Neural progenitor cell (in vitro differentiated cells): ENCODE data around the gene KDSR. TPM values are rescaled to one million over a fixed set of nuclear protein-coding genes. Genes with fewer than 3 reads are reported as not detected.

Source experiments
- DNase-seq: peaks from one replicate; pipeline ENCODE4 v3.0.0-alpha.2; 2016; ENCODE audit warnings: low spot score
- H2AFZ ChIP-seq: fragments of 200-600 bp; sonication (generic); replicated peaks from 2 replicates; pipeline ENCODE4 v1.6.1; 2016; ENCODE audit warnings: antibody characterized with exemption
- H3F3A ChIP-seq: fragments of 200-600 bp; sonication (generic); 2 replicates; pipeline ENCODE4 v1.6.1; 2016; ENCODE audit warnings: antibody characterized with exemption, low read depth
- H3K27ac ChIP-seq: fragments of 200-600 bp; sonication (generic); 2 replicates; pipeline ENCODE4 v1.5.1; 2016; ENCODE audit warnings: mild to moderate bottlenecking
- H3K27me3 ChIP-seq: fragments of 200-600 bp; sonication (generic); 2 replicates; pipeline ENCODE4 v1.6.1; 2016; ENCODE audit warnings: mild to moderate bottlenecking, moderate library complexity
- H3K36me3 ChIP-seq: fragments of 200-600 bp; sonication (generic); 2 replicates; pipeline ENCODE4 v1.5.1; 2016
- H3K4me1 ChIP-seq: fragments of 200-600 bp; sonication (generic); 2 replicates; pipeline ENCODE4 v1.6.1; 2016; ENCODE audit warnings: mixed run types
- H3K4me2 ChIP-seq: fragments of 200-600 bp; sonication (generic); 2 replicates; pipeline ENCODE4 v1.6.1; 2016
- H3K4me3 ChIP-seq: fragments of 200-600 bp; sonication (generic); 2 replicates; pipeline ENCODE4 v1.5.1; 2016
- H3K79me2 ChIP-seq: fragments of 200-600 bp; sonication (generic); 2 replicates; pipeline ENCODE4 v1.6.1; 2016; ENCODE audit warnings: low read depth
- H3K9ac ChIP-seq: fragments of 200-600 bp; sonication (generic); 2 replicates; pipeline ENCODE4 v1.6.1; 2016
- H3K9me3 ChIP-seq: fragments of 200-600 bp; sonication (generic); 2 replicates; pipeline ENCODE4 v1.5.1; 2016; ENCODE audit warnings: low read depth
- H4K20me1 ChIP-seq: fragments of 200-600 bp; sonication (generic); 2 replicates; pipeline ENCODE4 v1.6.1; 2016; ENCODE audit warnings: low read depth
- H3K27ac Mint-ChIP-seq: 3 replicates; pipeline ENCODE4 v1.8.0; 2021; ENCODE audit warnings: mixed read lengths
- H3K27me3 Mint-ChIP-seq: 2 replicates; pipeline ENCODE4 v1.8.0; 2022; ENCODE audit warnings: low read depth, mild to moderate bottlenecking, inconsistent platforms, moderate library complexity, mixed read lengths; ENCODE audit not compliant: insufficient read depth
- H3K36me3 Mint-ChIP-seq: 3 replicates; pipeline ENCODE4 v1.8.0; 2021; ENCODE audit warnings: mixed read lengths
- H3K4me1 Mint-ChIP-seq: 3 replicates; pipeline ENCODE4 v1.8.0; 2021; ENCODE audit warnings: mixed read lengths
- H3K4me3 Mint-ChIP-seq: 3 replicates; pipeline ENCODE4 v1.8.0; 2021; ENCODE audit warnings: mild to moderate bottlenecking, moderate library complexity, mixed read lengths
- H3K9me3 Mint-ChIP-seq: 3 replicates; pipeline ENCODE4 v1.8.0; 2020; ENCODE audit warnings: mixed read lengths
- EZH2 ChIP-seq: fragments of 200-600 bp; sonication (generic); IDR thresholded peaks from 2 replicates; pipeline ENCODE4 v1.6.1; 2017; ENCODE audit warnings: antibody characterized with exemption, mild to moderate bottlenecking, moderate library complexity
- EZH2phosphoT487 ChIP-seq: fragments of 200-600 bp; sonication (generic); IDR thresholded peaks from 2 replicates; pipeline ENCODE4 v1.6.1; 2017; ENCODE audit warnings: antibody characterized with exemption
- total RNA-seq: library from RNA; depleted of rRNA; stranded (reverse); fragments of >200 nt; gene quantifications from 2 replicates; pipeline ENCODE4 v1.2.3, GENCODE V29; 2015; ENCODE audit warnings: low replicate concordance
- TF ChIP-seq, protein P1 (sequence below): fragments of 200-600 bp; sonication (generic); IDR thresholded peaks from 2 replicates; pipeline ENCODE4 v1.5.1; 2017; ENCODE audit warnings: antibody characterized with exemption, mild to moderate bottlenecking

The KDSR gene
- total RNA-seq, 1 donor from 2014 or later, result 20.6 TPM

DNA sequence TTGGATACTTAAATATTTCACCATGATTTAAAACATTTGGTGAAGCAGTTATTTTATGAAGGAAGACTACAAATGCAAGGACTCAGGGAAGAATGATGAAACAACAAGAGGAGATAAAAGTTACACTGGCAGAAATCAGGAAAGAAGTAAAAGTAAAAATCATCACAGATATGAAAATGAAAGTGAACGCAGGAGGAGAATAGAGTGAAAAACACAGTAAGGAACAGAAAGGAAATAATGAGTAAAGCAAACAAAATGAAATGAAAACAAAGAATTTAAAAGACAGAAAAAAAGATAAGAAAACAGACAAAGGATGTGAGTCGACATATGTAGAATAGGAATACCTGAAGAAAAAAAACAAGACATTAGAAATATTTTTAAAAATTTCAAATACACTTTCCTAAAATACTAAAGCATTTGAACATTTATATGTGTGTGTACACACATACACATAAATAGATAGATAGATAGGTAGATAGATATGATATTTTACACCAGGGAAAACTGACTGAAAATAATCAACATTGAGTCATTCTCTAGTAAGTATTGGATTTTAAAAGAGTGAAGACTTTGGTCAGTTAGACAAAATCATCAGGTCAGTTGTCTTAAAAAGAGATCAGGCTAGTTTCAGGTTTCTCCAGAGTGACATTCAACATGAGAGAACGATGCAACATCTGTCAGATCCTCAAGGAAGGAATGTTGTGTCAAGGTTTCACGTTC is 12.1 kb upstream of the KDSR start:
- H3K4me3 ChIP-seq, result no peak overlapping the region
- H3K4me2 ChIP-seq, result no peak overlapping the region
- H3K79me2 ChIP-seq, result no peaks in the 10 kb centered on the region
- Mint-ChIP-seq H3K36me3 (peaks cover 6% of the 10 kb centered on the region), H3K27ac (no peak overlapping the region), H3K4me1 (no peaks in the 10 kb centered on the region), H3K4me3 (no peak overlapping the region), H3K9me3 (peaks cover 5% of the 10 kb centered on the region), H3K27me3 (peaks cover 9% of the 10 kb centered on the region)
- no peaks in the 10 kb centered on the region for H3F3A ChIP-seq
- DNase-seq, result no peak
- no peak for TF ChIP-seq EZH2phosphoT487
- no peak for TF ChIP-seq EZH2
- TF ChIP-seq, protein P1, sequence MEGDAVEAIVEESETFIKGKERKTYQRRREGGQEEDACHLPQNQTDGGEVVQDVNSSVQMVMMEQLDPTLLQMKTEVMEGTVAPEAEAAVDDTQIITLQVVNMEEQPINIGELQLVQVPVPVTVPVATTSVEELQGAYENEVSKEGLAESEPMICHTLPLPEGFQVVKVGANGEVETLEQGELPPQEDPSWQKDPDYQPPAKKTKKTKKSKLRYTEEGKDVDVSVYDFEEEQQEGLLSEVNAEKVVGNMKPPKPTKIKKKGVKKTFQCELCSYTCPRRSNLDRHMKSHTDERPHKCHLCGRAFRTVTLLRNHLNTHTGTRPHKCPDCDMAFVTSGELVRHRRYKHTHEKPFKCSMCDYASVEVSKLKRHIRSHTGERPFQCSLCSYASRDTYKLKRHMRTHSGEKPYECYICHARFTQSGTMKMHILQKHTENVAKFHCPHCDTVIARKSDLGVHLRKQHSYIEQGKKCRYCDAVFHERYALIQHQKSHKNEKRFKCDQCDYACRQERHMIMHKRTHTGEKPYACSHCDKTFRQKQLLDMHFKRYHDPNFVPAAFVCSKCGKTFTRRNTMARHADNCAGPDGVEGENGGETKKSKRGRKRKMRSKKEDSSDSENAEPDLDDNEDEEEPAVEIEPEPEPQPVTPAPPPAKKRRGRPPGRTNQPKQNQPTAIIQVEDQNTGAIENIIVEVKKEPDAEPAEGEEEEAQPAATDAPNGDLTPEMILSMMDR, result no peak
- H3K9me3 ChIP-seq, result no peaks in the 10 kb centered on the region
- no peak overlapping the region for H3K9ac ChIP-seq
- no peak overlapping the region for H2AFZ ChIP-seq
- H3K27me3 ChIP-seq, result no peaks in the 10 kb centered on the region
- H3K27ac ChIP-seq, result no peak overlapping the region
- H3K4me1 ChIP-seq, result no peaks in the 10 kb centered on the region
- no peaks in the 10 kb centered on the region for H3K36me3 ChIP-seq
- no peaks in the 10 kb centered on the region for H4K20me1 ChIP-seq

DNA sequence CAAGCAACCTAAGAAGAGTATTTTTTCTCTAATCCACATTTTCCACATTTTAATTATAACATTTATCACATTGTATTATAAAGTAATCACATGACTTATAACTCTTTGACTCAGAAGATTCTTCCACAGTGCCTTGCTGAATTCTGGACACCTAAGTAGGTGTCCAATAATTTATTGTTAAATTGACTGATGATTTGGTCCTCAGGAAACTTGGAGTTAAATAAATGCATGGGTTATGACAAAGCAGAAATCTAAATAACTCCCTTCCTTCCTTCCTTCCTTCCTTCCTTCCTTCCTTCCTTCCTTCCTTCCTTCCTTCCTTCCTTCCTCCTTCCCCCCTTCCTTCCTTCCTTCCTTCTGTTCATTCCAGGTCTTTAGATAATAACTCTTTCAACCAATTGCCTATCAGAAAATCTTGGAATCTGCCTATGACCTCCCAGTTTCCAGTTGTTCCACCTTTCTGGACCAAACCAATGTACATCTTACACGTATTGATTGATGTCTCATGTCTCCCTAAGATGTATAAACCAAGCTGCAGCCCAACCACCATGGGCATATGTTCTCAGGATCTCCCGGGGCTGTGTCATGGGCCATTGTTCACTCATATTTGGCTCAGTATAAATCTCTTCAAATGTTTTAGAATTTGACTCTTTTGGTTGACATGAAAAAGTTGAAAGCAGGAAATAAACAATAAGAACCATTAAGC is 10.4 kb upstream of the KDSR start:
- H3K9me3 ChIP-seq, result no peaks in the 10 kb centered on the region
- H3K36me3 Mint-ChIP-seq, result peaks cover 4% of the 10 kb centered on the region
- H3K27ac Mint-ChIP-seq, result no peak overlapping the region
- DNase-seq, result no peak
- H3K27me3 Mint-ChIP-seq, result peaks cover 10% of the 10 kb centered on the region
- H3K9ac ChIP-seq, result no peak overlapping the region
- peaks cover 5% of the 10 kb centered on the region for H3K9me3 Mint-ChIP-seq
- H3K36me3 ChIP-seq, result no peaks in the 10 kb centered on the region
- H3F3A ChIP-seq, result no peaks in the 10 kb centered on the region
- H3K4me3 ChIP-seq, result no peak overlapping the region
- H2AFZ ChIP-seq, result no peak overlapping the region
- H3K27ac ChIP-seq, result no peak overlapping the region
- no peaks in the 10 kb centered on the region for H4K20me1 ChIP-seq
- no peaks in the 10 kb centered on the region for H3K27me3 ChIP-seq
- no peaks in the 10 kb centered on the region for H3K4me1 ChIP-seq
- H3K4me1 Mint-ChIP-seq, result no peaks in the 10 kb centered on the region
- H3K4me3 Mint-ChIP-seq, result no peak overlapping the region
- TF ChIP-seq EZH2, result no peak
- no peak for TF ChIP-seq EZH2phosphoT487
- TF ChIP-seq, protein P1, result no peak
- H3K79me2 ChIP-seq, result no peaks in the 10 kb centered on the region
- H3K4me2 ChIP-seq, result no peak overlapping the region

- no peak overlapping the region for H3K4me3 ChIP-seq
- TF ChIP-seq EZH2, result no peak
- TF ChIP-seq, protein P1, result no peak
- no peak for TF ChIP-seq EZH2phosphoT487
Measured at GRCh38 chr18:63376538-63376937, 9.5 kb upstream of the KDSR start.

More at GRCh38 chr18:63376538-63376937, 9.5 kb upstream of the KDSR start:
- Histone ChIP-seq H2AFZ (no peak overlapping the region), H3K9ac (no peak overlapping the region), H3K9me3 (no peaks in the 10 kb centered on the region), H3K4me1 (no peaks in the 10 kb centered on the region), H3K79me2 (no peaks in the 10 kb centered on the region), H3K4me2 (no peak overlapping the region), H3F3A (no peaks in the 10 kb centered on the region), H3K27me3 (no peaks in the 10 kb centered on the region), H4K20me1 (no peaks in the 10 kb centered on the region), H3K27ac (no peak overlapping the region), H3K36me3 (no peaks in the 10 kb centered on the region)
- peaks cover 8% of the 10 kb centered on the region for H3K9me3 Mint-ChIP-seq
- no peak overlapping the region for H3K27ac Mint-ChIP-seq
- DNase-seq, result no peak
- no peaks in the 10 kb centered on the region for H3K36me3 Mint-ChIP-seq
- no peaks in the 10 kb centered on the region for H3K4me1 Mint-ChIP-seq
- no peak overlapping the region for H3K4me3 Mint-ChIP-seq
- peaks cover 10% of the 10 kb centered on the region for H3K27me3 Mint-ChIP-seq
